Fibroblast of lung (primary cell): ENCODE results near the gene THY1.

ENCODE experiments used
- EZH2 ChIP-seq: IDR thresholded peaks from 2 replicates; pipeline ENCODE4 v1.5.1; 2012; ENCODE audit warnings: low read length, control low read depth, mild to moderate bottlenecking; ENCODE audit errors: missing control alignments
- TF ChIP-seq, protein P1 (sequence below), 2 donors: IDR thresholded peaks in 1 of 2; conservative IDR thresholded peaks in 1 of 2; 1 replicate in 1 of 2; 2 replicates in 1 of 2; pipeline ENCODE4 v1.5.1; 2011 to 2012; ENCODE audit warnings: low read length in 2 of 2, control low read depth in 1 of 2, inconsistent platforms in 1 of 2, low read depth in 1 of 2, mild to moderate bottlenecking in 1 of 2

- TF ChIP-seq, protein P1, sequence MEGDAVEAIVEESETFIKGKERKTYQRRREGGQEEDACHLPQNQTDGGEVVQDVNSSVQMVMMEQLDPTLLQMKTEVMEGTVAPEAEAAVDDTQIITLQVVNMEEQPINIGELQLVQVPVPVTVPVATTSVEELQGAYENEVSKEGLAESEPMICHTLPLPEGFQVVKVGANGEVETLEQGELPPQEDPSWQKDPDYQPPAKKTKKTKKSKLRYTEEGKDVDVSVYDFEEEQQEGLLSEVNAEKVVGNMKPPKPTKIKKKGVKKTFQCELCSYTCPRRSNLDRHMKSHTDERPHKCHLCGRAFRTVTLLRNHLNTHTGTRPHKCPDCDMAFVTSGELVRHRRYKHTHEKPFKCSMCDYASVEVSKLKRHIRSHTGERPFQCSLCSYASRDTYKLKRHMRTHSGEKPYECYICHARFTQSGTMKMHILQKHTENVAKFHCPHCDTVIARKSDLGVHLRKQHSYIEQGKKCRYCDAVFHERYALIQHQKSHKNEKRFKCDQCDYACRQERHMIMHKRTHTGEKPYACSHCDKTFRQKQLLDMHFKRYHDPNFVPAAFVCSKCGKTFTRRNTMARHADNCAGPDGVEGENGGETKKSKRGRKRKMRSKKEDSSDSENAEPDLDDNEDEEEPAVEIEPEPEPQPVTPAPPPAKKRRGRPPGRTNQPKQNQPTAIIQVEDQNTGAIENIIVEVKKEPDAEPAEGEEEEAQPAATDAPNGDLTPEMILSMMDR (conservative IDR thresholded peaks at IDR 0.05 in 1 of 2, IDR thresholded peaks at IDR 0.05 in 1 of 2; ENCODE audit: low read depth in 1 of 2, low read length in 2 of 2) = no peak
- no peak for TF ChIP-seq EZH2
Observed at GRCh38 chr11:119434591-119435330, 11.8 kb upstream of the THY1 start.
